Measurements from ENCODE around the gene TSPAN9. TPM values are rescaled to one million over a fixed set of nuclear protein-coding genes. Genes with fewer than 3 reads are reported as not detected.

The TSPAN9 gene
- polyA plus RNA-seq, 3 donors = 0.15 to 0.34 (median 0.25) TPM

DNA sequence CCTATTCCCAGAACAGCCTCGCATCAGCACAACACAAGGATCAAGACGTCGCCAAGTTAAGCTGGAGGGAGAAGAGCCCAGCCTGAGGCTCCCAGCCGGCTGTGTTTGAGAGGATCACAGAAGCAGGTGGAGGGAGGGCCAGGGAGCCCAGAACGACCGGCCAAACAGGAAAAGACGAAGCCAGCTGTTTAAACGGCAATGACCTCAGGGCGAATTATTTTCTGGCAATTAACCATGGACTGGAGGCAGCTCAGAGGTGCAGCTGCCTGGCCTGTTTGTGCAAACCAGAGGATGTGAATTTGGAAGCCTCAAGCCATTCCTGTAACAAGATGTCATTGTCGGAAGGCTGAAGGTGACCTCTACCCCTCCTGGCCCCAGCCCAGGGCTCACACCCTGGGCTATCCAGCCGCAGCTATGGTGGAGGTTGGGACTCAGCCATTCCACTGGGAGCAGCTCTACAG is 238.1 kb downstream of the TSPAN9 start:
- no peak for DNase-seq
- Mint-ChIP-seq H3K4me1 (peaks cover 11% of the 10 kb centered on the region), H3K9me3 (peaks cover 0 to 1% (median 0%) of the 10 kb centered on the region in 7 donors), H3K36me3 (no peaks in the 10 kb centered on the region), H3K27ac (no peak overlapping the region), H3K4me3 (no peak overlapping the region), H3K27me3 (ENCODE audit: low read depth in 3 of 3) (peaks cover 7 to 18% (median 10%) of the 10 kb centered on the region in 3 donors)
- no peak overlapping the region for H2AFZ ChIP-seq (ENCODE audit: insufficient read depth, low read depth, low read length, poor library complexity, severe bottlenecking)
- no peak overlapping the region for H3K27ac ChIP-seq (ENCODE audit: low read depth in 1 of 2, low read length in 2 of 2)
- H4K20me1 ChIP-seq (ENCODE audit: insufficient read depth, low read length) = no peaks in the 10 kb centered on the region
- no peak overlapping the region for H3K4me3 ChIP-seq (replicated peaks in 1 of 3; ENCODE audit: low read depth in 2 of 3, low read length in 3 of 3)
- peaks cover 0 to 5% of the 10 kb centered on the region in 2 donors for H3K4me1 ChIP-seq (ENCODE audit: control insufficient read depth in 1 of 2, insufficient read depth in 2 of 2, low read length in 2 of 2)
- peaks cover 0 to 3% of the 10 kb centered on the region in 2 donors for H3K27me3 ChIP-seq (ENCODE audit: control insufficient read depth in 2 of 2, insufficient read depth in 2 of 2, low read length in 2 of 2)
- WGBS (ENCODE audit: insufficient coverage) = 70% methylated on average over 10 of the region's 11 CpGs
- no peaks in the 10 kb centered on the region for H3K9me3 ChIP-seq (replicated peaks in 1 of 2; ENCODE audit: control insufficient read depth in 1 of 2, insufficient read depth in 1 of 2, low read length in 2 of 2)
- H3K4me2 ChIP-seq (replicated peaks; ENCODE audit: extremely low read depth, low read length, poor library complexity, severe bottlenecking) = no peak overlapping the region
- no peaks in the 10 kb centered on the region for H3K79me2 ChIP-seq (ENCODE audit: insufficient read depth, low read length)
- H3K9ac ChIP-seq (ENCODE audit: insufficient read depth, low read length, poor library complexity, severe bottlenecking) = no peak overlapping the region
- intact Hi-C loops (cut with micrococcal nuclease) = no loop called here
- no peaks in the 10 kb centered on the region for H3K36me3 ChIP-seq (replicated peaks in 1 of 2; ENCODE audit: control insufficient read depth in 1 of 2, insufficient read depth in 2 of 2, low read length in 2 of 2)
- TF ChIP-seq, protein P1, sequence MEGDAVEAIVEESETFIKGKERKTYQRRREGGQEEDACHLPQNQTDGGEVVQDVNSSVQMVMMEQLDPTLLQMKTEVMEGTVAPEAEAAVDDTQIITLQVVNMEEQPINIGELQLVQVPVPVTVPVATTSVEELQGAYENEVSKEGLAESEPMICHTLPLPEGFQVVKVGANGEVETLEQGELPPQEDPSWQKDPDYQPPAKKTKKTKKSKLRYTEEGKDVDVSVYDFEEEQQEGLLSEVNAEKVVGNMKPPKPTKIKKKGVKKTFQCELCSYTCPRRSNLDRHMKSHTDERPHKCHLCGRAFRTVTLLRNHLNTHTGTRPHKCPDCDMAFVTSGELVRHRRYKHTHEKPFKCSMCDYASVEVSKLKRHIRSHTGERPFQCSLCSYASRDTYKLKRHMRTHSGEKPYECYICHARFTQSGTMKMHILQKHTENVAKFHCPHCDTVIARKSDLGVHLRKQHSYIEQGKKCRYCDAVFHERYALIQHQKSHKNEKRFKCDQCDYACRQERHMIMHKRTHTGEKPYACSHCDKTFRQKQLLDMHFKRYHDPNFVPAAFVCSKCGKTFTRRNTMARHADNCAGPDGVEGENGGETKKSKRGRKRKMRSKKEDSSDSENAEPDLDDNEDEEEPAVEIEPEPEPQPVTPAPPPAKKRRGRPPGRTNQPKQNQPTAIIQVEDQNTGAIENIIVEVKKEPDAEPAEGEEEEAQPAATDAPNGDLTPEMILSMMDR (IDR thresholded peaks at IDR 0.05) = no peak

DNA sequence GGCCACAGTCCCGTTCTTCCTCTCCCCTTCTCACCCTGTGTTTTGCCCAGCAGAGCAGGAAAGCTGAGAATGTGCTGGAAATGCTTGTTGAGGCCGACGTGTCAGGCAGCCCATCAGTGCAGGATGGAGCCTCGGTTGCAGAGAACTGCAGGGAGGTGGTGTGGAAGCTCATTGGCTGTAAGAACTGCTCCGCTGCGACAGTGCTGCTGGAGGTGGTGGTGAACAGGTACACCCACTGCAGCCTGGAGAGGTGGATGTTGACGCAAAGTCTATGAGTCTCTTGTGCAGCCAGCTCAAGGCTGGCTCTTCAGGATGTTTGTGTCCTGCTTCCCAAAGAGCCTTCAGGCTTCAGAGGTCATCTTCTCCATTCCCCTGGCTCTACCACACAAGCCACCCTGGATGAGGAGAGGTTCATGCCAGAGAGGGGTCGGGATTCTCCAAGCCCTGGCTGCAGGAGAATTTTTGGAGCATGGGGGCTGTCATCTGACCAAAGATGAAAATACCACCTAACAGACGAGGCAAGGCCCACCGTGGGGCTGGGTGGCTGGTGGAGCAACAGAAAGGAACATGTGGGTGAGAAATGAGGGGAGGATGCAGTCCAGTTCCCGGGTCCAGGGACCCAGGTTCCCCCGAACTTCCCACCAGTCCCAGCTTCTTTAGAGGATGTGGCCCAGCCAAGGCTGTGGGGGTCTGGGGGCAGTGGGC is 239.7 kb downstream of the TSPAN9 start:
- Mint-ChIP-seq H3K4me1 (peaks cover 11% of the 10 kb centered on the region), H3K36me3 (no peaks in the 10 kb centered on the region), H3K9me3 (peaks cover 0 to 1% (median 0%) of the 10 kb centered on the region in 7 donors), H3K4me3 (no peak overlapping the region), H3K27me3 (ENCODE audit: low read depth in 3 of 3) (peaks cover 9 to 21% (median 11%) of the 10 kb centered on the region in 3 donors), H3K27ac (no peak overlapping the region)
- no peak overlapping the region for H3K4me2 ChIP-seq (replicated peaks; ENCODE audit: extremely low read depth, low read length, poor library complexity, severe bottlenecking)
- intact Hi-C loops (cut with micrococcal nuclease) = no loop called here
- WGBS (ENCODE audit: insufficient coverage) = 88% methylated on average over 6 of the region's 12 CpGs
- DNase-seq = no peak
- no peak overlapping the region for H3K27ac ChIP-seq (ENCODE audit: low read depth in 1 of 2, low read length in 2 of 2)
- H3K4me3 ChIP-seq (replicated peaks in 1 of 3; ENCODE audit: low read depth in 2 of 3, low read length in 3 of 3) = no peak overlapping the region
- H3K79me2 ChIP-seq (ENCODE audit: insufficient read depth, low read length) = no peaks in the 10 kb centered on the region
- H3K4me1 ChIP-seq (ENCODE audit: control insufficient read depth in 1 of 2, insufficient read depth in 2 of 2, low read length in 2 of 2) = peaks cover 0 to 5% of the 10 kb centered on the region in 2 donors
- TF ChIP-seq, protein P1 (IDR thresholded peaks at IDR 0.05) = no peak
- no peak overlapping the region for H2AFZ ChIP-seq (ENCODE audit: insufficient read depth, low read depth, low read length, poor library complexity, severe bottlenecking)
- no peaks in the 10 kb centered on the region for H3K9me3 ChIP-seq (replicated peaks in 1 of 2; ENCODE audit: control insufficient read depth in 1 of 2, insufficient read depth in 1 of 2, low read length in 2 of 2)
- H3K9ac ChIP-seq (ENCODE audit: insufficient read depth, low read length, poor library complexity, severe bottlenecking) = no peak overlapping the region
- H3K36me3 ChIP-seq (replicated peaks in 1 of 2; ENCODE audit: control insufficient read depth in 1 of 2, insufficient read depth in 2 of 2, low read length in 2 of 2) = no peaks in the 10 kb centered on the region
- peaks cover 0 to 3% of the 10 kb centered on the region in 2 donors for H3K27me3 ChIP-seq (ENCODE audit: control insufficient read depth in 2 of 2, insufficient read depth in 2 of 2, low read length in 2 of 2)
- no peaks in the 10 kb centered on the region for H4K20me1 ChIP-seq (ENCODE audit: insufficient read depth, low read length)
